OCI-M2 (cell line): ENCODE data around the gene HMGCS2.
"Not testable (repeated sequence)": the region's sequence is repeated elsewhere in the genome, so short reads cannot be mapped to it uniquely, and the experiment has no call there.

Source experiments
- DNase-seq: peaks from one replicate; lab custom pipeline; 2025; ENCODE audit not compliant: unreplicated experiment; lab: John Stamatoyannopoulos, UW

The HMGCS2 gene

DNA sequence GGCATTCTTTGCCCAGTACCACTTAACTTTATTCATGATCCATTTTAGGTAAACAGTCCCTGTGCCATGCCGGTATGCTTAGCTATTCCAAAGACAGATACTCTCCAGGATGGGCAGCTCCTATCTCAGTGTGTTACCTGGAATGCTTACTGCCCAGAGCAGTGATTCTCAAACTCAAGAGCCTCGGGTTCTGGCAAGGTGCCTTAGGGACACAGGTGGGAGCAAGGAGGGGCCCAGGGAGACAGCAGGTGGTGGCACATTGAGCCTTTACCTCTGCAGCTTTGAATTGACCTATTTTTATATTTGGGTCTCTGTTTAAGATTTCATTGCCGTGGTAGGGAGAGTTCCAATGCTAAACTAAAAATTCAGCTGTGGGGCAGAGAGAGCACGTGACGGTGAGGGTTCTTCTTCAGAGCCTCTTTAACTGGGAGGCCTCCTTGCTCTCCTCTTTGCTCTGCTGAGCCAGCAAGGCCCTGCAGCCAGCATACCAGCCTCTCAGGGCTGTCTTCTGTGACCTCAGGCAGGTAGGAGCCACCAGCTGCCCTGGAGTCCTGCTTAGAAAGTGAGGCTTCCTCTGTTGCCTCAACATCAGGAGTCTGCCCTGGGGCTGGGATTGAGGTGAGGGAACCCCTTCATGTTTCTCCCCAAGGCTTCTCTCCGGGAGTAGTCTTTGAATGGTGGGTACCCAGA lies 36.8 kb downstream of the HMGCS2 start:
- no peak for DNase-seq

DNA sequence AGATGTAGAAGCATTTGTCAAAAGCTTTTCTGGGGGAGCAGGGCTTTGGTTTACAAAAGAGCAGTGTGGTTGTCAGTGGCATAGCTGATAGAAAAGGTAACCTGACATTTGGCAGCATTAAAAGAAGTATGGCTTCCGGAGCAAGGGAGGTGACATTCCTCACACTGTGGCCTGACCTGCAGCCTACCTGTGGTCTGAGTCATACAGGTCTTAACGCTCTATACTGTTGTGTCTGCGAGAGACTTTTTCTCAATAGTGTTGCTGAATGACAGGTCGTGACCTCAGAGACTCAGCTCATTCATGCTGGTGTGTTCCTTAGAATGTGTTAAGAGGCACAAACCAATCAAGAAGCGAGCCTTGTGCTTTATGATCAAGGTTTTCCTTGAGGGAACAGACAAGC lies 37.6 kb downstream of the HMGCS2 start:
- DNase-seq, result no peak

DNA sequence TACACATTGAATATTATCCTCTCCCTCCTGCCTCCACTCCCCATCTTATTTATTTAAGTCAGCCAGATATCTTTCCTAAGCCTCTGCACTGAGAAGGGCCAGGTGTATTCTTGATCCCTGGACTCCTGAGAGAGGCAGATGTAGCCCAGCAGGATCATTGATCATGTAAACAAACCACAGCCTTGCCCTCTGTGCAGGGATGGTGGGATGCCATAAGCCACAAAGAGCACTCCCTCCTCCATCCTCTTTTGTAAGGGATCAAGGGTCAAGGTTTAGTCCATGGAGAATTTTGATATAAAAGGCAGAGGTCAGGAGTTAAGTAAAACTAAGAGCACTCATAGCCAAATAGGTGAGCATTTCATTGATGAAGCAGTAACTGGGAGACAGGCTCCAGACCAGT lies 39.7 kb downstream of the HMGCS2 start:
- DNase-seq, result no peak

DNA sequence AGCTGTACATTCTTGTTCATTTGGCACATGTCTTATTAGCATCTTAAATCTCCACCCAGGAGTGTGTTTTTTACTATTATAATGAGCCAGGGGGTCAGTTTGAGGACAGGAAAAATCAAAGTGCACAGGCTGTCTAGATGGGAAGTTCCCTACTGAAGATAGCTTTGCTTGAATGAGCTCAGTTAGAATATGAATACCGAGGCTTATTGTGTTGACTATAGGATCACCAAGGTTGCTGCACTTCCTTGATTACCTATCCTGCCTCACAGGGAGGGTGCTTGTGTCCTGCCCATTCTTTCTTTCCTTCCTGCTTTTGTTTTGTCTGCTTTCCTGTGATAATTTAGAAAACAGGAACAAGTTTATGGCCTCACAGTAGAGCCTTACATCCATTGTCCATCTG lies 40.7 kb downstream of the HMGCS2 start:
- DNase-seq, result no peak

DNA sequence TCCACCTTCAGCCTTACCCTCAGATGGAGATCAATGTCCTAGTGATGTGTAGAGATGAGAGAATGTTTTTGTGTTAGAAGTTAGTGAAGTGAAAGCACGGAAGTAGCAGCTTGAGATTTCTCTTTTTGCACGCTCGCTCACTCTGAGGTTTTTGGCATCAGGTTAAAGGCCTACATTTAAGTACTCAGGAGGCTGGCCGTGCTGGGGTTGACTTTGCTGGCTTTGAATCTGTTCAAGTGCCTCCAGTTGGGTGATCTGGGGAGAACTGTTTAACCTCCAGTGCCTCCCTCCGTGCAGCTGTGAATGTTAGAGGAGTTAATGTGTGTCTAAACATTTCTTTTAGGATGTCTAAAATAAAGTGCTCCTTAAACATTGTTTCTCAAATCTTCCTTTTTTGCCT lies 43.1 kb downstream of the HMGCS2 start:
- no peak for DNase-seq

DNA sequence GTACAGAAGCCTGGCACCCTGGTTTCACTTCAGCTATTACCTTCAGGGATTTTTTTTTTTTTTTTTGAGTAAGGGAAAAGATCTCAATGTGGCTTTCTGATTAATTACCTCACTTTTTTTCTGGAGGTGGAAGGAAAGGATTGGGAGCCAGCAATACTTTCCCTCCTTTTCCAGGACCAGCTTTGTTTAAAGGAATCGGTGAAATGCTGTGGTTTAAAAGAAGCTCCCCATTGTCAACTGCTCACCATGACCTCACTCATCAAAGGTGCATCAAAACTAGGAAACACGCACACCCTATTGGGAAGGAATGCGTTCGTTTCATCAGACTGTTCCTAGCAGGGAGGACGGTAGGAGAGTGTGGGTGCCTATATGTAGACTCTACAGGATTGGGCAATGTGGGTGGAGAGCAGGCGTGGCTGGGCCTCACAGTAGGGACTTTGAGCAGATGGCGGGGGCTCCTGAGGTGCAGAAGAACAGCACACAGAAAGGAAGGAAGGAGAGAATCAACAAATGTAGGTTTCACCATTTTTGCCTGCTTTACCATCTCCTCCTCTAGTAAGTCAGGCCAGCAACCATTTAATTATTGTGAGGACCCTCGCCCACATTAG lies 44.0 kb downstream of the HMGCS2 start:
- DNase-seq, result no peak

DNA sequence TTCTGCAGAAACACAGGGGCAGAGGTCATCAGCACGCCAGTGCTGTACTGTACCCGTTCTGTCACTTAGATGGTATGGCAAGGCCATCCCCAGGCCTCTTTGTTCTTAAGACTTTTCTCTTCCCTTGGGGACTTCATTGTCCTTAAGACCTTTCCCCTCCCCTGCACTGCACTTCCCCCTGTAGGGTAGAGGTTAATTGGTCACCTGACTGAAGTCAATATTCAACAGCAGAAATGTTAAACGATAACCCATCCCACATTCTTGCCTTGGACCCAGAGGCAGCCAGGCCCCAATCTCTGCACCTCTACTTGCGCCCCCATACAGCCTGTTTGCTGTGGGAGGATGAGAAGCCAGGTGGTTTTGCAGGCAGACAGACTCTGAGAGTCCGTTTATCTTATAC lies 46.8 kb downstream of the HMGCS2 start:
- no peak for DNase-seq

DNA sequence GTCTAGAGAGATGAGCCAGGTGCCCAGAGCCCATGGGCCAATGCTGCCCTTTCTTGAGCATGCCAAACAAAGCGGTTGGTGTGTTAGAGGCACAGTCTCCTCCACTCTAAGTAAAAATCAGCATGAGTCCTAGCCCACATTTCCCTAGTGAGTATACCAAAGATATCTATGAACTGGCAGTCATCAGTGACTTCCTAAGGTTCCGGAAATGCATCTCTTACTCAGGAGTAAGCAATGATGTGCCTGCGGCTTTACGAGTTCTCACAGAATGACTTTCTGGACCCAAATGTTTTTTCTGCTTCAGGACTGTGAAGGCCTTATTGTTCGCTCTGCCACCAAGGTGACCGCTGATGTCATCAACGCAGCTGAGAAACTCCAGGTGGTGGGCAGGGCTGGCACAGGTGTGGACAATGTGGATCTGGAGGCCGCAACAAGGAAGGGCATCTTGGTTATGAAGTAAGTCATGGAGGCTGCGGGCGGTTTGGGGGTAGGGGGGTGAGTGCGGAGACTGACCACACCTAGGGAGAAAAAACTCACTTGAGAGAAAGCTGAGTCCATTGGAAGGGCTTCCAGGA lies 47.8 kb downstream of the HMGCS2 start:
- DNase-seq, result no peak

DNA sequence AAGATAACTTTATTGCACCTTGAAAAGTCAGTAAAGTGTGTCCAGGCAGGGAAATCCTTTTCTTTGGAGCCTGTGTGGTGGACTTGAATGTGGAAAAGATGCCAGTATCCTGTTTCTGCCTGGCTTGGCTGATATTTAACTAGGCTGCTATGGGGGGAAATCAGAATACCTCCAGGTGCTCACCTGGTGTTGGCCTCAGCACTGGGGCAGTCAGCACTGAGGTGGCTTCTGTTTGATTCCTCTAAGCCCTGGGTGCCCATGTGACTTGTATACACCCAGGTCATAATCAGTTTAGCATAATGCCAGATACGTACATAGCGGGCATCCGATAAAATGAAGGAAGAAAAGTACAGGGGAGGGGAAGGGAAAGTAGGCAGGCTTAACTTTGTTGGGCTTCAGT lies 49.7 kb downstream of the HMGCS2 start:
- no peak for DNase-seq

DNA sequence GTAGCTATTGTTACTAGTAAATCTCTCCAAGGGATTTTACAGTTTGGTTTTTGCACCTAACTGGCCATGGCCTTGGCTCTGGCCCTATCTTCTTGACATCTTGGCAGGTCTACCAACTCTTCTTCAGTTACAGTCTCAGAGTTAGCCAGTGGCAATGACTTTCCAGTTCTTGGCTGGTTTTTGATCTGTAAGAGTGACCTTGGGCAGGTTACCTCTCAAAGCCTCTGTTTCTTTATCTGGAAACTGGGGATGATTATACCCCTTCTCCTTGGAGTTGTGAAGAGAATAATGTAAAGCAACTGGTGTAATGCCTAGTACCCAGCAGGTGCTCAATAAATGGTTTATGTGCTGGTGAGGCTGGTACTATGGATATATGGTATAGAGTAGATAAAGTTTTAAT lies 50.3 kb downstream of the HMGCS2 start:
- DNase-seq, result no peak

DNA sequence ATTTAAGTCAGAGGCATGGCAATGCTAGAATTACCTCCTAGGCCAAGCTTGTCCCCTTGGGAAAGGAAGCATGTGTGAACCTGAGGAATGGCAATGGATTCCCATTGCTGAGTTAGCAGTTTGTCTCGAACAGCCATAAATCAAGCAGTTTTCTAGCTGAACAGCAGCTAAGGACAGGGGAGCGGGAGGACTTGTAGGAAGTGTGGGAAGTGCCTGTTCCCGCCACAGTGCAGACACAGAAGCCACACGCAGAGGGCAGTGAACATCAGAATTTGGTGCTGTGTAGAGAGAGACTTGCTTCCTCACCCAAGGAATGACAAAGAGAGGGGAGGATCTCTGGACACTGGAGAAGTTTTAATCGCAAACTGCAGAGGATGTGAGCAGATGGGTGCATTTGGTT lies 53.2 kb downstream of the HMGCS2 start:
- no peak for DNase-seq

DNA sequence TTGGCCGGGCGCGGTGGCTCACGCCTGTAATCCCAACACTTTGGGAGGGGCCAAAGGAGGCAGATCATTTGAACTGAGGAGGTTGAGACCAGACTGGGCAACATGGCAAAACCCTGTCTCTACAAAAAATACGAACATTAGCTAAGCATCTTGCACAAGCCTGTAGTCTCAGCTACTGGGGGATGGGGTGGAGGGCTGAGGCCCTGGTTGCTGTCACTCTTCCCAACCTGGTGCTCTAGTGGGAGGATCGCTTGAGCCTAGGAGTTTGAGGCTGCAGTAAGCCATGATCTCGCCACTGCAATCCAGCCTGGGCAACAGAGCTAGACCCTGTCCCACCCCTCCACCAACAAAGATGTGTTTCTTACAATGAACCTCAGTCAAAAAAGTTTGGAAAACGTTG lies 54.1 kb downstream of the HMGCS2 start:
- no peak for DNase-seq

DNA sequence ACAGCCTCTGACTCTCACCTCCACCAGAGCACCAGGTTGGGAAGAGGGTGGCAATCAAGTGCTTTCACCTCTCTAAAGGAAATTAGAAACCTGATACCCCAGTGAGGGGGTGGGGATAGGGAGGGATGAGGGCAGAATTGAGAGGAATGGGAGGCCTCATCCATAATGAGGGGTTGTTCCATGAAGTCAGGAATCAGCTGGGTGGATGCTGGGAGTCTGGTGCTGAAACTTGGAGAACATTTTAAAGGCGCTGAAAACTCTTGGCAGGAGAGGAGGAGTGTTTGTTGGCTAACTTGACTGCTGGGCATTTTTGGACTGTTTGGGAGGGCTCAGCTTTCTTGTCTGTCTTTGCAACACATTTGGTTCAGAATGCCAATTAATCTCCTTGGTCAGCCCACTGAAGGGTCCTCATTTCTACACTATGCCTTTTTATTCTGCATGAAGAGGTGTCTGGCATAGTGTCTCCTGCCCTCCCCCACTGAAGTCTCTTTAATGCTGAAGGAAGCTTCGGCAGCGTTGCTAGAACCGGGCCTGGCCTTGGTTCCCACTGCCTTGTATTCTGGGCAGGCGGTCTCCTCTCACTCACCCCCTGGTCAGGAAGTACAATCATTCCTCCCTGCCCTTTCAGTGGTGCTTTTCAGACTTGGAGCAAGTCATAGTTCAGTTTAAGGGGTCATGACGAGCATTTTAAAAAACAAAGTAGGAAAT lies 54.8 kb downstream of the HMGCS2 start:
- no peak for DNase-seq

DNA sequence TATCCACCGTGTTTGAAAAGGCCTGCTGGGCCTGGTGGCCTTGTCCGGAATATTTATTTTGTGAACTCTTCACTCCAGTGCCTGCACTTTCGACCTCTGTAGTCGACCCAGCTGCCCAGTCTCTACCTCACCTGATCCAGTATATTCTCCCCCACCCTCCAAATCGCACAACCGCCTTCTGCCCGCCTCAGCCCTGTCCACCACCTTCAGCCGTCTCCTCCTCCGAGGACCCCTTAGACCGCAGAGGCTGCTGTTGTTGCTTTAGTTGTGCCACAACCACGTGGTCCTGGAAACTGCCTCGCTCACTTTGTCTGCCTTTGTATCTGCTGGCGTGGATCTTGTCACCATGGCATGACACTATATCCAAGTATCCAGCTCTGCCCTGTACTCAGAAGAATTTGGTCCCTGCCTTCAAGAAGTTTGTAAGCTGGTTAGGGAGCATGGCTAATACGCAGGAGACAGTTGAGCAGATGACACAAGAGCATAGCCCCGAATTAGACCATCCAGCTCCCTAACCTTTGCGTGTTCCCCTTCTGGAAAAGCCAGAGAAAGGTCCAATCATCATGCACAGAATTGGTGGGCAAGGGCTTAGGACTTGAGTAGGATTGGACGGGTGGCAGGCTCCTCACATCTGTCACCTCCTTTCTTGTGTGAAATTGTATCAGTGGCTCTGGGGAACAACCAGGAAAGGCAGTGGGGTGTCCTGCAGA lies 55.5 kb downstream of the HMGCS2 start:
- no peak for DNase-seq

DNA sequence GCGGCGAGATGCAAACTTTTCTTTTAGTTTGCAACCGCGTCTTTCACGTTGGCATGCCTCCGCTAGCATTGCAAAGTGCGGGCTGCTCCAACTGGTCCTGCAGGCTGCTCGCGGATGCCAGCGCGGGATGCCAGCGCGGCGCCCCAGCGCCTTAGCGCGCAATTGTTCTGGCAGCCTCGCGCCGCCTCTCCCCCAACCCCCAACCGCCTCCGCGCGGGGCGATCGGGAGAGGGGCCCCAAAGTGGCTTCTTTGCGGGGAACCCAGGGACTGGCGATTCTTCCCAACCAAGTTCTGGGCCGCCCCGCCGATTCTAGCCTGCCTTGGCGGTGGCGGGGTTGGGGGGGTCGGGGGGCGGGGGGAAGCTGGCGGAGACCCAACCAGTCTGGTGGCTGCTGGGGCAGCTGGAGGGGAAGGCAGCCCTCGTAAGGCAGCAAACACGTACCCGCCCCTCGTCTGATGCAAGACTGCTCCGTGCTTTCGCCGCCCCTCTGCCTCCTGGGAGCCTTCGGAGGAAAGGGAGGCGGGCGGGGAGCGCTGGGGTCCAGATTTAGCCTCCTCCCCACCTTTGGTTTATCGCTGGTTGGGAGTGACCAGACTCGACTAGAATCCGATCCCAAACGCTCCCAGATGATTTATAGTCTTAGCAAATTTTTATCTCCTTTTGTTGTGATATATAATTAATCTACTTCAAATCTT lies 56.2 kb downstream of the HMGCS2 start:
- no peak for DNase-seq

DNA sequence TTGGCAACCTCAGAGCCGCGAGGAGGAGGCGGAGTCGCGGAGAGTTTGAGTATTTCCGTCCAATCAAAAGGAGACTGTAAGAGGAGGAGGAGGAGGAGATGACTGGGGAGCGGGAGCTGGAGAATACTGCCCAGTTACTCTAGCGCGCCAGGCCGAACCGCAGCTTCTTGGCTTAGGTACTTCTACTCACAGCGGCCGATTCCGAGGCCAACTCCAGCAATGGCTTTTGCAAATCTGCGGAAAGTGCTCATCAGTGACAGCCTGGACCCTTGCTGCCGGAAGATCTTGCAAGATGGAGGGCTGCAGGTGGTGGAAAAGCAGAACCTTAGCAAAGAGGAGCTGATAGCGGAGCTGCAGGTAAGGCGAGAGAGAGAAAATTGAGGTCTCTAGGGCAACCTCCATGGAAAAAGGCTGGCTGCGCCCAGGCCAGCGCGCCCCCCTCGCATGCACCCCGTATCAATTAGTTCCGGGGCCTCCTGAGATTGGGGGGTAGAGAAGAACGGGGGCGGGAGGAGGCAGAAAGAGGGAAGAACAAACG lies 56.8 kb downstream of the HMGCS2 start, which contains the start of gene PHGDH:
PHGDH (plus strand) TSS at position 131 of the 538 bp plus-strand sequence; CDS start at position 220, 89 bp downstream.
- no peak for DNase-seq

DNA sequence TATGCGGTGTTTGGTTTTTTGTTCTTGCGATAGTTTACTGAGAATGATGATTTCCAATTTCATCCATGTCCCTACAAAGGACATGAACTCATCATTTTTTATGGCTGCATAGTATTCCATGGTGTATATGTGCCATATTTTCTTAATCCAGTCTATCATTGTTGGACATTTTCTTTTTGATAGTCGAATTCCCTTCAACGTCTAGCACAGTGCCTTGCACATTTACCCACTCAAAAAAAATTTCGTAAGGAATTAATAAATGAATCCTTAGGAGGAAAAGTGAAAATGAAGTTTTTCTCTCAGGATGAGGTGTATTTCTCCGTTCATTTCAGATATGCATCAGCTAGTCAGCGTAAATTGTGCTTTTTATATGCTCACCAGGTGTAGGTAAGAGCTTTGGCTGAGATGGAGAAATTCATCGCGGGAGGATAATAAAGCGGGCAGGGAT lies 57.3 kb downstream of the HMGCS2 start:
- not testable (repeated sequence) for DNase-seq

DNA sequence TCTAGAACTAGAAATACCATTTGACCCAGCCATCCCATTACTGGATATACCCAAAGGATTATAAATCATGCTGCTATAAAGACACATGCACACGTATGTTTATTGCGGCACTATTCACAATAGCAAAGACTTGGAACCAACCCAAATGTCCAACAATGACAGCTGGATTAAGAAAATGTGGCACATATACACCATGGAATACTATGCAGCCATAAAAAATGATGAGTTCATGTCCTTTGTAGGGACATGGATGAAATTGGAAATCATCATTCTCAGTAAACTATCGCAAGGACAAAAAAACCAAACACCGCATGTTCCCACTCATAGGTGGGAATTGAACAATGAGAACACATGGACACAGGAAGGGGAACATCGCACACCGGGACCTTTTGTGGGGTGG lies 62.1 kb downstream of the HMGCS2 start:
- DNase-seq, result not testable (repeated sequence)

DNA sequence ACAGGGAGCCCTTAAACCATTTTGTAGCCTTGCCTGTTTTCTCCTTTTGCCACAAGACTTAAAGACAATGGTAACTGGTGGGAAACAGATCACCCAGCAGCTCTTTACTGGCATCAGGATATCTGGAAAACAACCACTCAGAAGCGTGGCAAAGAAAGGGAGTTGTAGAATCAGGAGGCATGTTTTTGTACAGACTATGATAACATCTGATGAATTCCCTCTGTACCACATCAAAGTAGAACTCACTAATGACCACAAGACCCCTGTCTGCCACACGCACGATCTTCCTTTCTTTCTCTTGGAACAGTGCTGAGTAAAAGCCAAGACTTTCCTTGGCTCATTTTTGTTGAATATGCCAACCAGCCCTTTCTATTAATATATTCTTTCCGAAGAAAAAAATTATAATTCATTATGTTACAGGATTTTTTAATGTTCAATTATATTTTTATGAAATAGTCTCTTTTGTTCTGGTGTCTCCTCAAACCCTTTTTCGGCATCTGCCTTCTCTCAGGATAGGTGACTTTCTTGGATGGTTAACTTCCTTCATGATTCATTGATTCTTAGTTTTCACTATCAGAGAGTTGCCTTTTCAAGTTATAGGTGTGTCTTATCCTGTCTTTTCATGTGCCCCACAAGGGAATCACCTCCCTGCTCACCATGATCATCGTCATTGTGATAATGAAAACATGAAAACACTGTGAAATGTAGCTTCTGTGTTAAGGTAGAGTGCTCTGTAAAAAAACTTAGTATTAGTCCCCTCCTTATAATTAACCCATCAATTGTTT lies 64.8 kb downstream of the HMGCS2 start:
- DNase-seq, result no peak

DNA sequence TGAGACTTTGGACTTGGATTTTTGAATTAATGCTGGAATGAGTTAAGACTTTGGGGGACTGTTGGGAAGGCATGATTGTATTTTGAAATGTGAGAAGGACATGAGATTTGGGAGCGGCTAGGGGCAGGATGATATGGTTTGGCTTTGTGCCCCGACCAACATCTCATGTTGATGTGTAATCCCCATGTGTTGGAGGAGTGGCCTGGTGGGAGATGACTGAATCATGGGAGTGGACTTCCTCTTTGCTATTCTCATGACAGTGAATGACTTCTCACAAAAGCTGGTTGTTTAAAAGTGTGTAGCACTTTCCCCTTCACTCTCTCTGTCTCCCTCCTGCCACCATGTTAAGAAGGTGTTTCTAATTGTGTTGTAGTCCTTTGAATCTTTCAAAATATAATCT lies 66.3 kb downstream of the HMGCS2 start:
- no peak for DNase-seq
